ENCODE measurements around the gene ENDOG.

Gene ENDOG

DNA sequence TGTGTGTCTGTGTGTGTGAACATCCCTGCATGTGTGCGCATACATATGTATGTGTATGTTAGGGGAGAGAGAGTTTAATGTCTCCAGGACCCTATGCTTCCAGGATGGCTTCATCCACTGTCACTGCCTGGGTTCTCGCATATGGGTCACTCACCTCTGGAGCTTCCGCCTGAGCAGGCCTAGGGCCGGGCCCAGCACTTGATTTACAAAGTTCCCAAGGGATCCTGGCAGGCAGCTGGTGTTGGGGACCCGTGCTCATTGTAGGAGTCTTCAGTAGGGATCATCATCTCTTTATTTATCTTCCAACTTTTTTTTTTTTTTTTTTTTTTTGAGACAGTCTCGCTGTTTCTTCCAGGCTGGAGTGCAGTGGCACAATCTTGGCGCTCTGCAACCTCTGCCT, 18.2 kb upstream of the ENDOG start:
- DNase-seq (ENCODE audit: low read depth in 2 of 2) = no peak

DNA sequence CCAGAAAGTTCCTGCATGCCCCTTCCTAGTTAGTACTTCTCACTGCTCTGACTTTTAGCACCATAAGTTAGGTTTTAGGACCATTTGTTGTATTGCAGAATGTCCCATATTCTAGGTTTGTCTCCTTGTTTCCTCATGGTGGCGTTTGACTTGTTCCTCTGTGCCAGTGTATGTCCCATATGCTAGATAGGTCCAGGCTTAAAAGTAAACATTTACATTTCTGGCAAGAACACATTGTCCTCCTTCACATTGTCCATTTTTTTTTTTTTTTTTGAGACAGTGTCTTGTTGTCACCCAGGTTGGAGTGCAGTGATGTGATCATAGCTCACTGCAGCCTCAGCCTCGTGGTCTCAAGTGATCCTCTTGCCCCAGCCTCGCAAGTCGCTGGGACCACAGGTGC, 15.8 kb upstream of the ENDOG start:
- no peak for DNase-seq (ENCODE audit: low read depth in 2 of 2)

DNA sequence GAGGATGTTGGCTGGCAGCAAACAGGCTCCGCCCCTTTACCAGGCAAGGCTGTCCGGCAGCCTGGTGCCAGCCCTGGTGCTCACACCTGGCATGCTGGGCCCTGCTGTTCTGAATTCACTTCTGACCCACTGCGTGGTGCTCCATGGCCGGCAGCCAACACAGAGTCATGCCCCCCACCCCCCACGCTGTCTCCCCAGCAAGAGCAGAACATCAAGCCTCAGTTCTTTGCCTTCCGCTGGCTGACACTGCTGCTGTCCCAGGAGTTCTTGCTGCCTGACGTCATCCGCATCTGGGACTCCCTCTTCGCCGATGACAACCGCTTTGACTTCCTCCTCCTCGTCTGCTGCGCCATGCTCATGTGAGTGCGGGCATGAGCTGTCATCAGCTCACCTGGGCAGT, 12.6 kb upstream of the ENDOG start:
- no peak for DNase-seq (ENCODE audit: low read depth in 2 of 2)

DNA sequence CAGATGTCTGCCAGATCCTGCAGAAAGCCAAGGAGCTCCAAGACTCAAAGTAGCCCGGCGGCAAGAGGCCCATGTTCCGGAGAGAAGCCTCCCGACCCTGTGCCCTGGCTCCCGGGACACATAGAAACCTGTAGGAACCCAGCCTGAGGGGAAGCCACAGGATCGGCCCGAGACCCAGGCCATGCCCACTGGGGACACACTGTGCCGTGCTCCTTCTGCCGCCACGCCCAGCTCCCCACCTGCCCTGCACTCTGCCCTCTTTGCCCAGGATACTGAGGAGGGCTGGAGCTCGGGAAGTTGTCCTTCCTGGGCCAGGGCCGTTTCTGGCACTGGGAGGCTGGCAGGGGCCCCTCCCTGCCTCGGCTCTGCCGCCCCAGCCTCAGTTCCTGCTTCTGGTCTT, 10.5 kb upstream of the ENDOG start:
- DNase-seq (ENCODE audit: low read depth in 2 of 2) = no peak

DNA sequence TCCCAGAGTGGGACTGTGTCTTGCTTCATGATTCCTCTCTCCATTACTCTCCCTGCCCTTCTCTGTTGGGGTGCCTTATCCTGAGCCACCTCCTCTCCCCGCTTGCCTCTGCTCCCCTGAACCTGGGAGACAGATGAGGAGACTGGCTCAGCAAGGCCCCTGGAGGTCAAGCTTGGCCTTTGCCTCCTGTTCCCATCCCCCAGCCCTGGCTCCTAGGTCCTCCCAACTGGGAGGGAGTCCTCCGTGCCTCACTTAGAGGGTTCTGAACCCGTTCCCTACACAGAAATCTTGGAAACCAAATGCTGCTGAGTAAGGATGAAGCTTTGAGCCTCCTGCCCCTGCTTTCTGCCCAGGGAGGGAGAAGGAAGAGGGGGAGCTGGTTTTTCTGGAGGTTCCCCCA, 9.8 kb upstream of the ENDOG start:
- DNase-seq (ENCODE audit: low read depth in 2 of 2) = no peak

DNA sequence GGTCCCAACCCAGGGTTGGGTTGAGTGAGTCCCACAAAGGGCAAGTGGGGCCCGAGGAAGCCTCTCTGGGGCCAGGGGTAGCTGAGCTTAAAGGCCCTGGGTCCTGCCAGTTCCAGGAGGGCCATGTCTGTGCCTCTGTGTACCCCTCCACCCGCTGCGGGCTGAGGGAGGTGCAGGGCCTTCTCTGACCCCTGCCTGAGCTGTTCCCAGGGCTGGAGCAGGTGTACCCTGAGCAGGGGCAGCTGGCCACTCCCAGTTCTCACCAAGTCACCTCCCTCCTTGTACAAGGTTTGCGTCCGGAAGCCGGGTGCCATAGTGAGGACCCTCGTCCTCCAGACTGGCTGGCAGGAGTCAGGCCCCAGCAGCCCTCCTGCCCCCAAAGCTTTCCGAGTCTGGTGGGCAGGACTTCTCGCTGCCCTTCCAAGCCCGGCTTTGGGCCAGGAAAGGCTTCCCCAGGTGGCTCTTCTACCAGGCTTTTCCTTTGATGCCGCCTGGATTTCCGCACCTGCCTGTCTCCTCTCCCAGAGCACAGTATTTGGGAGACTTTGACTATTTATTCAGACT, 9.2 kb upstream of the ENDOG start:
- no peak for DNase-seq (ENCODE audit: low read depth in 2 of 2)

DNA sequence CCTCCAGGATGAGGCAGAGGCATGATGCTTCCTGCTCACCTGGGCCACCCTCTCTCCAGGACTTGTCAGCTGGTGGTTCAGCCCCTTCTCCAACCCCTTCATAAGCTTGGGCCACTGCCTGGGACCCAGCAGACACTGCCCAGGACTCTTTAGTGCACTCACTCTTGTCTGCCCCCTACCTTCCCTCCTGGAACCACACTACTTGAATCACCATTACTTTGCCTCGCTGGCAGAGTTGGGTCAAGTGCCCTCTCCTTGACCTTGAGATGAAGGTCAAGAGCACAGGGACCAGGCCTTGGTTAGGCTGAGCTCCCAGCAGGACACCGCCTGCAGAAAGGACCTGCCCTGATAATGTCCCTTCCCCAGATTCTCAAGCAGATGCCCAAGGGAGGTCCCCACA, 8.5 kb upstream of the ENDOG start:
- DNase-seq (ENCODE audit: low read depth in 2 of 2) = no peak

DNA sequence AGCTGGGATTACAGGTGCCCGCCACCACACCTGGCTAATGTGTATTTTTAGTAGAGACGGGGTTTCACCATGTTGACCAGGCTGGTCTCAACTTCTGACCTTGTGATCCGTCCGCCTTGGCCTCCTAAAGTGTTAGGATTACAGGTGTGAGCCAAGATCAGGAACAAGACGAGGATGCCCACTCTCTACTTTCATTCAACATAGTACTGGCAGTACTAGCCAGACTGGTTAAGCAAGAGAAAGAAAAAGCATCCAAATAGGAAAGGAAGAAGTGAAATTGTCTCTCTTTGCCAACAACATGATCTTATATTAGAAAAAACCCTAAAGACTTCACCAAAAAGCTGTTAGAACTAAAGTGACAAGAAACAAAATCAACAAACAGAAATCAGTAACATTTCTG, 7.4 kb upstream of the ENDOG start:
- DNase-seq (ENCODE audit: low read depth in 2 of 2) = no peak

DNA sequence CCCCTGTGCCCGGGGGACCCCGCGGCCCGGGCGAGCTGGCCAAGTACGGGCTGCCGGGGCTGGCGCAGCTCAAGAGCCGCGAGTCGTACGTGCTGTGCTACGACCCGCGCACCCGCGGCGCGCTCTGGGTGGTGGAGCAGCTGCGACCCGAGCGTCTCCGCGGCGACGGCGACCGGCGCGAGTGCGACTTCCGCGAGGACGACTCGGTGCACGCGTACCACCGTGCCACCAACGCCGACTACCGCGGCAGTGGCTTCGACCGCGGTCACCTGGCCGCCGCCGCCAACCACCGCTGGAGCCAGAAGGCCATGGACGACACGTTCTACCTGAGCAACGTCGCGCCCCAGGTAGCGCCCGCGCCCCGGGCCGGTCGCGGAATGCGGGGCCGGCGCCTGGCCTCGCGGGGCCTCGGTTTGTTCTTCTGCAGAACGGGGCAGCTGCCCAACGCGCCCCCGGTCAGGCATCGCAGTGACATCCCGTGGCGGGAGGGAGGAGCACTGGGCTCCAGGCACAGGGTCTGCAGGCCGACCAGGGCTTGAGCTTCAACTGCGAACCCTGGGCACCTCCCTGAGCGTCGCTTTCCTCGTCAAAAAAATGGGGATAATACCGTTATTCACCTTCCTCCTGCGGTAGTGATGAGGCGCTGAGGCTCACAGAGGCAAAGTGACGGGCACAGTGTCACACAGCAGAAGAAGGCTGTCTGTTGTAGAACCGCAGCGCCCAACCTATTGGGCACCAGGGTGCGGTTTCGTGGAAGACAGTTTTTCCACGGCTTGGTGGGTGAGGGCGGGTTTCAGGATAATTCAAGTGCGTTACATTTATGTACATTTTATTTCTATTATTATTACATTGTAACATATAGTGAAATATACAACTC, 777 bp downstream of the ENDOG start:
- peak in 1 of 2 donors; percentile 39 for DNase-seq (ENCODE audit: low read depth in 2 of 2)

DNA sequence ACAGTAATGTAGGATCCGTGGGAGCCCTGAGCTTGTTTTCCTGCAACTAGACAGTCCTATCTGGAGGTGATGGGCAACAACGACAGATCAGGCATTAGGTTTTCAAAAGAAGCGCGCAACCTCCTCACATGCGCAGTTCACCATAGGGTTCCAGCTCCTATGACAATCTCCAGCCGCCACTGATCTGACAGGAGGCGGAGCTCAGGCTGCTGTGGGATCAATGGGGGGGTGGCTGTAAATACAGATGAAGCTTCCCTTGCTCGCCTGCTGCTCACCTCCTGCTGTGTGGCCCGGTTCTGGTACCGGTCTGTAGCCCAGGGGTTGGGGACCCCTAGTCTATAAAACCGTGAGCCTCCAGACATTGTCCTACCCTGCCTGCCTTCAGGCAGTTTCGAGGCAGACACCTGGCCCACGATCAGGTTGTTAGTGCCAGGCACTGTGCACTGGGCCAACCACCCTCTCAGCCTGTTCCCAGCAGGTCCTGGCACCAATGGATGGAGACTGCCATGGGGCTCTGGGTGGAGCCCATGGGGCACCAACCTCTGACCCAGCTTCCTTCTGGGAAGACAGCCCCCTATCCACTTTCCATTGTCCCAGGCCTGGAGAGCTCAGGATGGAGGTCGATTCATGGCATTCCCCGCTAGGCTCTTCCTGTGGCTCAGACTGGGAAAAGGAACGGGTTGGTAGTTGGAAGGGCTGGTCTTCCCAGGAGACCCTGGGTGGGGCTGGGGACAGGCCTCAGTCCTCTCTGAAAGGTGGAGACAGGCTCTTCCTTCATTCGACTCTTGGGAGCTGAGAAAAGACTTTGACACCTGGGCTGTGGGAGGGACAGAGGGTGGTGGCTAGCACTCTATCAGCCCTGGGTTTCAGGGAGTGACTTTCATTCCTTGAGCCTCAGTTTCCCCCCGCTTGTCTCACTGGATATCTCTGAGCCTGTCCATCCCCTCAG, 1.7 kb downstream of the ENDOG start:
- DNase-seq (ENCODE audit: low read depth in 2 of 2) = no peak

DNA sequence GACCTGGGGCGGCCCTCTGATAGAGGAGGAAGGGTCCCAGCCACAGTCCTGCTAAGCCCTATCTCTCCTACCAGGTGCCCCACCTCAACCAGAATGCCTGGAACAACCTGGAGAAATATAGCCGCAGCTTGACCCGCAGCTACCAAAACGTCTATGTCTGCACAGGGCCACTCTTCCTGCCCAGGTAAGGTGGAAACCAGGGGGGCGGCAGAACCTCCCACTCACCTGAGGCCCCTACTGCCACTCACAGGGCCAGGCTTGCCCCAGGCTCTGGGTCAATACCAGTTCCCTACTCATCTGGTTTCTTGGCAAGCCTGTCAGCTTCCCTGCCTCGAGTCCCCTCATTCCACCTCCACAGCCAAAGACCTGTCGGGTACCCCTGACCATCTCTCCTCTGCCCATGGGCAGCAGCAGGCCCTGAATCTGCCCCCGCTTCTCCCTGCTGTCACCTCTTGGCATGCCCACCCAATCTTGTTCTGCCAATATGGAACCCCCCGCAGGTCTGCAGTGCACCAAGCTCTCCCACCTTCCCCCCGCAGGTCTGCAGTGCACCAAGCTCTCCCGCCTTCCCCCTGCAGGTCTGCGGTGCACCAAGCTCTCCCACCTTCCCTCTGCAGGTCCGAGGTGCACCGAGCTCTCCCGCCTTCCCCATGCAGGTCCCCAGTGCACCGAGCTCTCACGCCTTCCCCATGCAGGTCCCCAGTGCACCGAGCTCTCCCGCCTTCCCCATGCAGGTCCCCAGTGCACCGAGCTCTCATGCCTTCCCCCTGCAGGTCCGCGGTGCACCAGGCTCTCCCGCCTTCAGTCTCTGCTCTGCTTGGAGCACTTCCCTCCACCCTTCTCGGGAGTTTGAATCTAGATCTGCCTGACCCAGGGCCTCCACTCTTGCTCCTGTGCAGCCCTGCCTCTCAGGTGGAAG, 2.6 kb downstream of the ENDOG start:
- DNase-seq (ENCODE audit: low read depth in 2 of 2) = no peak

DNA sequence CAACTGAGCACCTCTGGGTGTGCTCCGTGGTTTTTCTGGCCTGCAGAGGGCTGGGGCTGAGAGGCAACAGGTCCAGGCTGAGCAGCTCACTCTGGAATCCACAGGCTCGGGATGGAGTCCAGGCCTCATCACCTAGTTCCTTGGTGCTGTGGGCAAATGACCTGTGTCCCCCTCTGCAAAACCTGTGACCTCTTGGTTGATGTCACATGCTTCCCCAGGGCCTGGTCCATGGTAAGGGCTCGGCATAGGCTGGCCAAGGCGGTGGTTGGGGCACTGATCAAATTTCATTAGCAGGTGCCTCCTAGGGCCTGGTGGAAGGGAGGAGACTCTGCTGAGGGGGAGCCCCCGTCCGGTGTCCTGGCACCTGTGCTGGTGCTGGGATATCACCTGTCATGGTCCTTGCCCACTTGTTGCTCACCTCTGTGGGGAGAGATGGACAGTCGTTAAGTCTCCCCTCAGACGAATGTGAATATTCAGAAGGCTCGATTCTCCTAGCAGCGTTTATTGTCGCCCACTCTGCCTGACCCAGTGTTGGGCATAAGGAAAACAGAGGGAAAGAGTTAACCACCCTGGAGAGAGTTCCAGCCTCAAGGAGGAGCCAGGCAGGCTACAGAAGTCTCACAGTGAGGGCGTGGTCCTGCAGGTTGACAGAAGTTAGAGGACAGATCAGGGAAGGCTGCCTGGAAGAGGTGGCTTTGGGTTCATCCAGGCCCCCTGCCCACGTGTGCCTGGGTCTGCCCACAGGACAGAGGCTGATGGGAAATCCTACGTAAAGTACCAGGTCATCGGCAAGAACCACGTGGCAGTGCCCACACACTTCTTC, 3.5 kb downstream of the ENDOG start:
- no peak for DNase-seq (ENCODE audit: low read depth in 2 of 2)

DNA sequence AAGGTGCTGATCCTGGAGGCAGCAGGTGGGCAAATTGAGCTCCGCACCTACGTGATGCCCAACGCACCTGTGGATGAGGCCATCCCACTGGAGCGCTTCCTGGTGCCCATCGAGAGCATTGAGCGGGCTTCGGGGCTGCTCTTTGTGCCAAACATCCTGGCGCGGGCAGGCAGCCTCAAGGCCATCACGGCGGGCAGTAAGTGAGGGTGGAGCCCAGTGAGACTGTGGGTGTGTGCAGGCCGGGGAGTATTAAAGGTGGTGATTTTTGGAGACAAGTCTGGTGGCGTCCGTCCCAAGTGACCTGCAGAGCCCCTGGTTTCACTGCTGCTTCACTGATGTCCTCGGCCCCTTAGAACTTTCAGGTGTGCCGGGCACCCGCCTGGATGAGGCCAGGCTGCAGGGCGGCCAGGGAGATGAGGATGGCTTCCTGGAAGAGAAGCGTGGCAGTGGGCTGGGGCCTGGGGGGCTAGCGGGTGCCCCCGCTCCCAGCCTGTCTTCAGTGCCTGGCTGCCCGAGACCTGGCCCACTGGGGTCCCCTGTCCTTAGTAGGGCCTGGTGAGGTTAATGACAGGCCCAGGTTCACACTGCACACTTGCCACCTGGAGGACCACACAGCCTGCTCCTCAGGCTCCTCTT, 4.2 kb downstream of the ENDOG start:
- DNase-seq (ENCODE audit: low read depth in 2 of 2) = no peak

DNA sequence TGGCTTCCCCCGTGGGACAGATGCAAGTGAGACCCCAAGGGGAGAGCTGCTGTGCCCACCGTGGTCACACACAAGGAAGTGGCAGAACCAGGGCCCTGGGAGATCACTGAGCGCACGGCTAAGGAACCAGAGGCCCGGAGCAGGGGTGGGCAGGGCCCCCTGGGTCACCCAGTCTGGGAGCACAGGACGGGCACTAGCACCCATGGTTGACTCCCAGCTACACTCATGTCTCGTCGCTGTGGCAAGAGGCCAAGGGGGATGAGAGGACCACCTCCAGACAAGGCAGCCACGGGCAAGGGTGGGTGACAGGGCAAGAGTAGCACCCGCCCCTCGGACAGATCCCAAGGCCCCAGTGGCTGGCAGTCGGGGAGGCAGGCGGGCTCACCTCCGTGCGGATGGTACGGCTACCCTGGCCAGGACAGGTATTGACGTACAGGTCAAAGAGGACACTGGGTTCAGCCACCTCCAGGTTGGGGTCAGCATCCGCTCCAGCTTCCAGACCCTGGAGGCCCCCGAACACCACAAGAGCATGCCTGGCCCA, 5.1 kb downstream of the ENDOG start:
- no peak for DNase-seq (ENCODE audit: low read depth in 2 of 2)

DNA sequence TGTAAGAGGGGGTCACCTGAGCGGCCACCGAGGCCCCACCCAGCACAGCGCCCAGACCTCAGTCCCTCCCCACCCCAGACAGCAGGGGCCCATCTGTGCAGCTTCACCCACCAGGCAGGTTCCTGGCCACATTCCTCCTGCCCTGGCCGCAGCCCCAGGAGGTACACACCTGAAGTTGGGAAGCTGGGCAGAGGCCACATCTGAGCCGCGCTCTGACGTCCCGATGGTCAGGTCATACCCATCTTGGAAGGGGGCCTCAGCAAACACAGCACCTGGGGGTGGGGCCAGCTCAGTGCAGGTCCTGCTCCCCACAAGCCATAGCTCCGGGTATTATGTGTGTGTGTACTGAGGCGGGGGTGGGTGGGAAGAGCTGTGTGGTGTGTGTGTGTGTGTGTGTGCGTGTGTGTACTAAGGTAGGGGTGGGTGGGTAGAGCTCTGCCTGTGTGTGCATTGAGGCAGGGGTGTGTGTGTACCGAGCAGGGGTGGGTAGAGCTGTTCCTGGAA, 5.7 kb downstream of the ENDOG start:
- DNase-seq (ENCODE audit: low read depth in 2 of 2) = no peak

DNA sequence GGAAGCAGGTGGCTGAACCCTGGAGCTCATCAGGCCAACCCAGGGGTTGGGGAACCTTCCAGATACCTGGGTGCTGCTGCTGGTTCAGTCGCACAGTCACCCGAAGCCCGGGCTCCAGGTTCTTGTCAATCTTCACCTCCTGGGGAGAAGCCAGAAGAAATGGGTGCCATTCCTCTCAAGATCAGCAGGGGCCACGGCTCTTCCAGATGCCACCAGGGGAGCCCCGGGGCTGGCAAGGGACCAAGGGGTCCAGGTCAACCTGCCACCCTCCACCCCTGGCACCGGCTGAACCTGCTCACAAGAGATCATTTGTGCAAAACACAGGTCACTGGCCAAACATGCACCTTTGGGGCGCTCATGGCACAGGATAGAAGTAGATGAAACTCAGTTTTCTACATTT, 6.6 kb downstream of the ENDOG start:
- no peak for DNase-seq (ENCODE audit: low read depth in 2 of 2)

DNA sequence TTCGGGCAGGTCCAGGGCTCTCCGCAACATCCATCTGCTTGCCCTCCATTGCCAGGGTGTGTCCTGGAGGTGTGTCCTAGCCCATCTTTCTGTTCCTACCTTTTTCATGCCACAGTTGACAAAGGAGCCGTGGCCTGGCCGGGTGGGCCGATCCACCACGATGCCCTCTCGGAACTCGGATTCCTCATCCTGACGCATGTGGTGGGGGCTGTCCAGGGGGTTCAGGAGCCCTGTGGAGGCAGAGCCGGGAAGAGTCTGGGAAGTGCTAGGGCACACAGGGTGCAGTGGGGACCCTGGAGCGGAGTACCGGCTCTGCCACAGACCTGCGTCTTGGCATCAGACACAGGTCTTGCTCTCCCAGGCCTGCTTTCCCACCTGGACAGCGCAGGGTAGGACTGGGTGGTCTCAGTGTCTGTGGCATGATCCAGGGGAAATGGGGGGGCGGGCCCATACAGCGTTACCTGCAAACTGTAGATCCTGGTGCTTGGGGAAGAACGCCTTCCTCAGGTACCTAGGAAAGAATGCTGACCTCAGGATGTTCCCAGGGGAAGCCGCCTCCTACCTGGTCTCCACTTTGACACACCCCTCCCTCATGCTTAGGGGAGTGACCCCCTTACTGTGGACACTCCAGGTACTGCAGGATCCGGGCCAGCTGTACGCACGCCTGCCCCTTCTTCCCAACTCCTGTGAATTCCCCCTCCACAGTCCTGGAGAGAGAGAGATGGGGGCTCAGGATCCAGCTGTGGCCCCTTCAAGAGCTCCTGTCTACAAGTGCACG, 7.8 kb downstream of the ENDOG start:
- DNase-seq (ENCODE audit: low read depth in 2 of 2) = no peak

DNA sequence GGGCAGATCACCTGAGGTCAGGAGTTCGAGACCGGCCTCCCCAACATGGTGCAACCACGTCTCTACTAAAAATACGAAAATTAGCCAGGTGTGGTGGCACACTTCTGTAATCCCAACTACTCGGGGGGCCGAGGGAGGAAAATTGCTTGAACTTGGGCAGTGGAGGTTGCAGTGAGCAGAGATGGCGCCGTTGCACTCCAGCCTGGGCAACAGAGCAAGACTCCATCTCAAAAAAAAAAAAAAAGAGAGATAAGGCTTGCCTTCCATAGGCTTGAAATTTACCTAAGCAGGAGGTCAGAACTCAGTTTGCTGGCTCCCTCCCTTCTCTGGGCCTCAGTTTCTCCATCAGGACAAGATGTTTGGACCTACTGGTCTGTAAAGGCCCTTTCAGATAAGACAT, 10.0 kb downstream of the ENDOG start:
- no peak for DNase-seq (ENCODE audit: low read depth in 2 of 2)

Measured in stimulated activated CD4-positive, alpha-beta T cell treated with anti-CD3 and anti-CD28 coated beads, Interleukin-15, amount 100 ng/mL, for 48 hours (primary cell).